NCI-H2029 treated with DMSO at 0.1 percent for 48 hours (cell line): ENCODE results near the gene SMAD2.
"Not testable (repeated sequence)": the region's sequence is repeated elsewhere in the genome, so short reads cannot be mapped to it uniquely, and the experiment has no call there.

Experiments
- DNase-seq: peaks from one replicate; lab custom pipeline; 2025; lab: John Stamatoyannopoulos, UW

SMAD2 gene

GRCh38 chr18:47842836-47843235 is 87.6 kb downstream of the SMAD2 start:
- DNase-seq = peak; percentile 3

GRCh38 chr18:47838396-47838795 is 92.1 kb downstream of the SMAD2 start:
- DNase-seq = no peak

GRCh38 chr18:47832348-47832747 is 98.1 kb downstream of the SMAD2 start:
- no peak for DNase-seq

- DNase-seq = no peak
Observed at GRCh38 chr18:47831351-47831750, 99.1 kb downstream of the SMAD2 start.

- DNase-seq = no peak
Observed at GRCh38 chr18:47830772-47831171, 99.7 kb downstream of the SMAD2 start.

GRCh38 chr18:47829831-47830230 is 100.6 kb downstream of the SMAD2 start:
- no peak for DNase-seq

GRCh38 chr18:47828031-47828430 is 102.4 kb downstream of the SMAD2 start:
- DNase-seq = not testable (repeated sequence)

- DNase-seq = peak; percentile 31
Observed at GRCh38 chr18:47826157-47827074, 104.0 kb downstream of the SMAD2 start.

- no peak for DNase-seq
Observed at GRCh38 chr18:47821314-47821713, 109.1 kb downstream of the SMAD2 start.

GRCh38 chr18:47817795-47818077 is 112.7 kb downstream of the SMAD2 start:
- DNase-seq = no peak

- no peak for DNase-seq
Observed at GRCh38 chr18:47817017-47817794, 113.3 kb downstream of the SMAD2 start.

- no peak for DNase-seq
Observed at GRCh38 chr18:47815486-47816270, 114.8 kb downstream of the SMAD2 start.

GRCh38 chr18:47809420-47809819 is 121.0 kb downstream of the SMAD2 start:
- DNase-seq = no peak

GRCh38 chr18:47802802-47803201 is 127.7 kb downstream of the SMAD2 start:
- DNase-seq = no peak

GRCh38 chr18:47801817-47802216 is 128.6 kb downstream of the SMAD2 start:
- no peak for DNase-seq

- no peak for DNase-seq
Observed at GRCh38 chr18:47800756-47801155, 129.7 kb downstream of the SMAD2 start.

GRCh38 chr18:47800248-47800647 is 130.2 kb downstream of the SMAD2 start:
- no peak for DNase-seq

GRCh38 chr18:47799376-47799775 is 131.1 kb downstream of the SMAD2 start:
- no peak for DNase-seq

GRCh38 chr18:47798366-47798765 is 132.1 kb downstream of the SMAD2 start:
- DNase-seq = no peak

GRCh38 chr18:47797126-47797525 is 133.3 kb downstream of the SMAD2 start:
- no peak for DNase-seq

- no peak for DNase-seq
Observed at GRCh38 chr18:47795434-47795814, 135.0 kb downstream of the SMAD2 start.

GRCh38 chr18:47794725-47795433 is 135.6 kb downstream of the SMAD2 start:
- no peak for DNase-seq
